ENCODE data around the gene TTC33. TPM values are rescaled to one million over a fixed set of nuclear protein-coding genes. Genes with fewer than 3 reads are reported as not detected.
"Not testable (repeated sequence)": the region's sequence is repeated elsewhere in the genome, so short reads cannot be mapped to it uniquely, and the experiment has no call there.

TTC33 gene
- polyA plus RNA-seq, 1 donor: 17.8 TPM

DNA sequence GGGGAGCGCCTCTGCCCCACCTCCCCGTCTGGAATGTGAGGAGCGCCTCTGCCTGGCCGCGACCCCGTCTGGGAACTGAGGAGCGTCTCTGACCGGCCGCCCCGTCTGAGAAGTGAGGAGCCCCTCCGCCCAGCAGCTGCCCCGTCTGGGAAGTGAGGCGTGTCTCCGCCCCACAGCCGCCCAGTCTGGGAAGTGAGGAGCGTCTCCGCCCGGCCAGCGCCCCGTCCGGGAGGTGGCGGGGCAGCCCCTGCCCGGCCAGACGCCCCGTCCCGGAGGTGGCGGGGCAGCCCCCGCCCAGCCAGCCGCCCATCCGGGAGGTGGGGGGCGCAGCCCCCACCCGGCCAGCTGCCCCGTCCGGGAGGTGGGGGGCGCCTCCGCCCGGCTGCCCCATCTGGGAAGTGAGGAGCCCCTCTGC lies 33.3 kb downstream of the TTC33 start:
- H3K27me3 ChIP-seq (ENCODE audit: control insufficient read depth, insufficient read depth, low read length); H3K9me3 ChIP-seq (ENCODE audit: control insufficient read depth, low read depth, low read length); H3K27ac ChIP-seq (ENCODE audit: low read length); DNase-seq; H3K4me3 ChIP-seq (ENCODE audit: low read length): not testable (repeated sequence)
- peaks cover 16% of the 10 kb centered on the region for H3K36me3 ChIP-seq (ENCODE audit: control insufficient read depth, insufficient read depth, low read length)
- peaks cover 15% of the 10 kb centered on the region for H3K4me1 ChIP-seq (ENCODE audit: control insufficient read depth, insufficient read depth, low read length)
- no CpG with 5 or more reads among the region's 37 CpGs for WGBS (ENCODE audit: insufficient coverage, low lambda C conversion rate)

DNA sequence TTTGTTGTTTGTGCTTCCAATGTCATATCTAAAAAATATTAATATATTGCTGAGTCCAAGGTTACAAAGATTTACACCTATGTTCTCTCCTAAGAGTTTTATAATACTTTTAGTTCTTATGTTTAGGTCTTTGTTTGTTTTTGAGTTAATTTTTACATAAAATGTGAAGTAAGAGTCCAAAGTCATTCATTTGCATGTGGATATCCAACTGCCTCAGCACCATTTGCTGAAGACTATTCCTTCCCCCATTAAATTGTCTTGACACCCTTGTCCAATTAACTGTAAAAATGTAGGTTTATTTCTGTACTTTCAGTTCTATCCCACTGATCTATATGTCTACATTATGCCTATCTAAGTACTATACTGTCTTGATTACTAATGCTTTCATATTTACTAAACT lies 35.7 kb downstream of the TTC33 start:
- no peaks in the 10 kb centered on the region for H3K27me3 ChIP-seq (ENCODE audit: control insufficient read depth, insufficient read depth, low read length)
- DNase-seq: peak; percentile 6 to 72
- H3K4me1 ChIP-seq (ENCODE audit: control insufficient read depth, insufficient read depth, low read length): peaks cover 20% of the 10 kb centered on the region
- no peak overlapping the region for H3K4me3 ChIP-seq (ENCODE audit: low read length)
- H3K36me3 ChIP-seq (ENCODE audit: control insufficient read depth, insufficient read depth, low read length): peaks cover 15% of the 10 kb centered on the region
- H3K9me3 ChIP-seq (ENCODE audit: control insufficient read depth, low read depth, low read length): peaks cover 9% of the 10 kb centered on the region
- peak overlapping the region; percentile 33 for H3K27ac ChIP-seq (ENCODE audit: low read length)

GRCh38 chr5:40717281-40717680 lies 38.5 kb downstream of the TTC33 start:
- Histone ChIP-seq H3K9me3 (ENCODE audit: control insufficient read depth, low read depth, low read length) (peaks cover 6% of the 10 kb centered on the region), H3K27me3 (ENCODE audit: control insufficient read depth, insufficient read depth, low read length) (no peaks in the 10 kb centered on the region), H3K36me3 (ENCODE audit: control insufficient read depth, insufficient read depth, low read length) (peaks cover 8% of the 10 kb centered on the region), H3K27ac (ENCODE audit: low read length) (peak overlapping the region; percentile 66), H3K4me3 (ENCODE audit: low read length) (no peak overlapping the region), H3K4me1 (ENCODE audit: control insufficient read depth, insufficient read depth, low read length) (peaks cover 20% of the 10 kb centered on the region)
- DNase-seq: peak; percentile 37 to 69

- no peaks in the 10 kb centered on the region for H3K9me3 ChIP-seq (ENCODE audit: control insufficient read depth, low read depth, low read length)
- DNase-seq: no peak
- no peaks in the 10 kb centered on the region for H3K27me3 ChIP-seq (ENCODE audit: control insufficient read depth, insufficient read depth, low read length)
- peaks cover 20% of the 10 kb centered on the region for H3K4me1 ChIP-seq (ENCODE audit: control insufficient read depth, insufficient read depth, low read length)
- H3K36me3 ChIP-seq (ENCODE audit: control insufficient read depth, insufficient read depth, low read length): peaks cover 8% of the 10 kb centered on the region
- H3K4me3 ChIP-seq (ENCODE audit: low read length): no peak overlapping the region
- no CpG with 5 or more reads among the region's 2 CpGs for WGBS (ENCODE audit: insufficient coverage, low lambda C conversion rate)
- peak overlapping the region; percentile 28 for H3K27ac ChIP-seq (ENCODE audit: low read length)
Measured at GRCh38 chr5:40716590-40716989, 39.2 kb downstream of the TTC33 start.

GRCh38 chr5:40716000-40716399 lies 39.8 kb downstream of the TTC33 start:
- Histone ChIP-seq H3K36me3 (ENCODE audit: control insufficient read depth, insufficient read depth, low read length) (peaks cover 6% of the 10 kb centered on the region), H3K4me3 (ENCODE audit: low read length) (no peak overlapping the region), H3K27me3 (ENCODE audit: control insufficient read depth, insufficient read depth, low read length) (no peaks in the 10 kb centered on the region), H3K4me1 (ENCODE audit: control insufficient read depth, insufficient read depth, low read length) (peaks cover 20% of the 10 kb centered on the region), H3K9me3 (ENCODE audit: control insufficient read depth, low read depth, low read length) (no peaks in the 10 kb centered on the region), H3K27ac (ENCODE audit: low read length) (no peak overlapping the region)
- no peak for DNase-seq
- 0% methylated on average over 1 of the region's 2 CpGs for WGBS (ENCODE audit: insufficient coverage, low lambda C conversion rate)

DNA sequence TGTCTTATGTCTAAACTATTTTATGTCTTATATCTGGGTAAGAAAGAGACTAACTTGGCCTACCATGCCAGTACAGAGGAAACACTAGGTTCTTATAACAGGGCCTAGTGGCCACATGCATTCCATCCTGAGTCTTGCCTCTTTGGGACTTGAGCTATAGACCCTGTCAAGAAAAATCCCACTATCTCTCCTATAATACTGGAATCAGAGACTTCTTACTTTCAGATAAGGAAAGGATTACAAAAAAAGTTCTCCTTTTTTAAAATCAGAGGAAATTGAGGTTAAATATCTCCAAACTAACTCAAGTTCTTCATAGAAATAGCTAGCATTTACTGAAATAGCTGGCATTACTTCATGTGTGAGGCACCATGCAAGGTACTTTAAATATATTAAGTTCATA lies 41.8 kb downstream of the TTC33 start:
- Histone ChIP-seq H3K4me3 (ENCODE audit: low read length) (no peak overlapping the region), H3K4me1 (ENCODE audit: control insufficient read depth, insufficient read depth, low read length) (peaks cover 7% of the 10 kb centered on the region), H3K36me3 (ENCODE audit: control insufficient read depth, insufficient read depth, low read length) (peaks cover 2% of the 10 kb centered on the region), H3K9me3 (ENCODE audit: control insufficient read depth, low read depth, low read length) (no peaks in the 10 kb centered on the region), H3K27me3 (ENCODE audit: control insufficient read depth, insufficient read depth, low read length) (no peaks in the 10 kb centered on the region), H3K27ac (ENCODE audit: low read length) (no peak overlapping the region)
- no peak for DNase-seq

DNA sequence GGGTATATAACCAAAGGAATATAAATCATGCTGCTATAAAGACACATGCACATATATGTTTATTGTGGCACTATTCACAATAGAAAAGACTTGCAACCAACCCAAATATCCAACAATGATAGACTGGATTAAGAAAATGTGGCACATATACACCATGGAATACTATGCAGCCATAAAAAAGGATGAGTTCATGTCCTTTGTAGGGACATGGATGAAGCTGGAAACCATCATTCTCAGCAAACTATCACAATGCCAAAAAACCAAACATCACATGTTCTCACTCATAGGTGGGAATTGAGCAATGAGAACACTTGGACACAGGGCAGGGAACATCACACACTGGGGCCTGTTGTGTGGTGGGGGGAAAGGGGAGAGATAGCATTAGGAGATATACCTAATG lies 45.2 kb downstream of the TTC33 start:
- H3K27ac ChIP-seq (ENCODE audit: low read length); DNase-seq; H3K27me3 ChIP-seq (ENCODE audit: control insufficient read depth, insufficient read depth, low read length); H3K4me3 ChIP-seq (ENCODE audit: low read length); H3K9me3 ChIP-seq (ENCODE audit: control insufficient read depth, low read depth, low read length); H3K4me1 ChIP-seq (ENCODE audit: control insufficient read depth, insufficient read depth, low read length); H3K36me3 ChIP-seq (ENCODE audit: control insufficient read depth, insufficient read depth, low read length): not testable (repeated sequence)

DNA sequence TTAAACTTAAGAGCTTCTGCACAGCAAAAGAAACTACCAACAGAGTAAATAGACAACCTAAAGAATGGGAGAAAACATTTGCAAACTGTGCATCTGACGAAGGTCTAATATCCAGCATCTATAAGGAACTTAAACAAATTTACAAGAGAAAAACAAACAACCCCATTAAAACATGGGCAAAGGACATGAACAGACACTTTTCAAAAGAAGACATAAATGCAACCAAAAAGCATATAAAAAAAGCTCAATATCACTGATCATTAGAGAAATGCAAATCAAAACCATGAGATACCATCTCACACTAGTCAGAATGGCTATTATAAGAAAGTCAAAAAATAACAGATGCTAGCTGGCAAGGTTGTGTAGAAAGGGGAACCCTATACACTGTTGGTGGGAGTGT lies 50.3 kb downstream of the TTC33 start:
- not testable (repeated sequence) for H3K27ac ChIP-seq (ENCODE audit: low read length); H3K9me3 ChIP-seq (ENCODE audit: control insufficient read depth, low read depth, low read length); DNase-seq; H3K27me3 ChIP-seq (ENCODE audit: control insufficient read depth, insufficient read depth, low read length); H3K4me3 ChIP-seq (ENCODE audit: low read length); H3K4me1 ChIP-seq (ENCODE audit: control insufficient read depth, insufficient read depth, low read length); H3K36me3 ChIP-seq (ENCODE audit: control insufficient read depth, insufficient read depth, low read length)
- WGBS (ENCODE audit: insufficient coverage, low lambda C conversion rate): 100% methylated on average over 1 of the region's 1 CpG

DNA sequence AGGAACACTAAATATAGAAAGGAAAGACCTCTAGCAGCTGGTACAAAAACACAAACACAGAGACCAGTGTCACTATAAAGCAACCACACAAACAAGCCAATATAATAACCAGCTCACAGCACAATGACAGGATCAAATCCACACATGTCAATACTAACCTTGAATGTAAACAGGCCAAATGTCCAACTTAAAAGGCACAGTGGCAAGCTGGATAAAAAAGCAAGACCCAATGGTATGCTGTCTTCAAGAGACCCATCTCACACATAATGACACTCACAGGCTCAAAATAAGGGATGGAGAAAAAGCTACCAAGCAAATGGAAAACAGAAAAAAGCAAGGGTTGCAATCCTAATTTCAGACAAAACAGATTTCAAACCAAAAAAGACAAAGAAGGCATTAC lies 53.7 kb downstream of the TTC33 start:
- not testable (repeated sequence) for H3K27ac ChIP-seq (ENCODE audit: low read length); DNase-seq; H3K4me1 ChIP-seq (ENCODE audit: control insufficient read depth, insufficient read depth, low read length); H3K36me3 ChIP-seq (ENCODE audit: control insufficient read depth, insufficient read depth, low read length); H3K27me3 ChIP-seq (ENCODE audit: control insufficient read depth, insufficient read depth, low read length); H3K9me3 ChIP-seq (ENCODE audit: control insufficient read depth, low read depth, low read length); H3K4me3 ChIP-seq (ENCODE audit: low read length)

GRCh38 chr5:40700116-40700782 lies 55.5 kb downstream of the TTC33 start:
- Histone ChIP-seq H3K9me3 (ENCODE audit: control insufficient read depth, low read depth, low read length) (no peaks in the 10 kb centered on the region), H3K36me3 (ENCODE audit: control insufficient read depth, insufficient read depth, low read length) (no peaks in the 10 kb centered on the region), H3K27ac (ENCODE audit: low read length) (peak overlapping the region; percentile 67), H3K27me3 (ENCODE audit: control insufficient read depth, insufficient read depth, low read length) (no peaks in the 10 kb centered on the region), H3K4me1 (ENCODE audit: control insufficient read depth, insufficient read depth, low read length) (peaks cover 7% of the 10 kb centered on the region), H3K4me3 (ENCODE audit: low read length) (no peak overlapping the region)
- peak; percentile 81 to 93 for DNase-seq
- WGBS (ENCODE audit: insufficient coverage, low lambda C conversion rate): no CpG with 5 or more reads among the region's 5 CpGs

DNA sequence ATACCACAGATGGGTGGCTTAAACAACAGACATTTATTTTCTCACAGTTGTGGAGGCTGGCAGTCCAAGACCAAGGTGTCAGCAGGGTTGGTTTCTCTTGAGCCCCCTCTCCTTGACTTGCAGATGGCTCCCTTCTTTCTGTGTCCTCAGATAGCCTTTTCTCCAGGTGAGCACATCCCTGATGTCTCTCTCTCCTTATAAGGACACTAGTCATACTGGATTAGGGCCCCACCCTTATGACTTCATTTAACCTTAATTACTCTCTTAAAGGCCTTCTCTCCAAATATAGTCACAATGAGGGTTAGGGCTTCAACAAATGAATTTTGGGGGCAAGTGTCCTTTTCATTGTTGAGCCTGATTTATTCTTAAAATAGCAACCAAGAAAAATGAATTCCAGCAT lies 61.3 kb downstream of the TTC33 start:
- DNase-seq: no peak
- no peaks in the 10 kb centered on the region for H3K4me1 ChIP-seq (ENCODE audit: control insufficient read depth, insufficient read depth, low read length)
- peaks cover 9% of the 10 kb centered on the region for H3K36me3 ChIP-seq (ENCODE audit: control insufficient read depth, insufficient read depth, low read length)
- H3K4me3 ChIP-seq (ENCODE audit: low read length): no peak overlapping the region
- H3K27me3 ChIP-seq (ENCODE audit: control insufficient read depth, insufficient read depth, low read length): no peaks in the 10 kb centered on the region
- H3K27ac ChIP-seq (ENCODE audit: low read length): no peak overlapping the region
- H3K9me3 ChIP-seq (ENCODE audit: control insufficient read depth, low read depth, low read length): no peaks in the 10 kb centered on the region
